Astrocyte of the hippocampus (primary cell): ENCODE results near the gene RAVER1.
"Not testable (repeated sequence)": the region's sequence is repeated elsewhere in the genome, so short reads cannot be mapped to it uniquely, and the experiment has no call there.

Experiments
- DNase-seq: peaks from one replicate; pipeline ENCODE4 v3.0.0; 2011; ENCODE audit warnings: low read depth, low spot score

RAVER1 gene

GRCh38 chr19:10332965-10333757, at the start of gene RAVER1:
TSS of gene RAVER1 (minus strand) at chr19:10333529. CDS start at chr19:10333507, 22 bp downstream.
- peak; percentile 99 for DNase-seq

DNA sequence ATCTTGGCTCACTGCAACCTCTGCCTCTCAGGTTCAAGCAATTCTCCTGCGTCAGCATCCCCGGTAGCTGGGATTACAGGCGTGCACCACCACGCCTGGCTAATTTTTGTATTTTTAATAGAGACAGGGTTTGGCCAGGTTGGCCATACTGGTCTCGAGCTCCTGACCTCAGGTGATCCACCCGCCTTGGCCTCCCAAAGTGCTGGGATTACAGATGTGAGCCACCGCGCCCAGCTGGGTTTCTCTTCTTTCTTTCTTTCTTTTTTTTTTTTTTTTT, 49.8 kb upstream of the RAVER1 start:
- not testable (repeated sequence) for DNase-seq

DNA sequence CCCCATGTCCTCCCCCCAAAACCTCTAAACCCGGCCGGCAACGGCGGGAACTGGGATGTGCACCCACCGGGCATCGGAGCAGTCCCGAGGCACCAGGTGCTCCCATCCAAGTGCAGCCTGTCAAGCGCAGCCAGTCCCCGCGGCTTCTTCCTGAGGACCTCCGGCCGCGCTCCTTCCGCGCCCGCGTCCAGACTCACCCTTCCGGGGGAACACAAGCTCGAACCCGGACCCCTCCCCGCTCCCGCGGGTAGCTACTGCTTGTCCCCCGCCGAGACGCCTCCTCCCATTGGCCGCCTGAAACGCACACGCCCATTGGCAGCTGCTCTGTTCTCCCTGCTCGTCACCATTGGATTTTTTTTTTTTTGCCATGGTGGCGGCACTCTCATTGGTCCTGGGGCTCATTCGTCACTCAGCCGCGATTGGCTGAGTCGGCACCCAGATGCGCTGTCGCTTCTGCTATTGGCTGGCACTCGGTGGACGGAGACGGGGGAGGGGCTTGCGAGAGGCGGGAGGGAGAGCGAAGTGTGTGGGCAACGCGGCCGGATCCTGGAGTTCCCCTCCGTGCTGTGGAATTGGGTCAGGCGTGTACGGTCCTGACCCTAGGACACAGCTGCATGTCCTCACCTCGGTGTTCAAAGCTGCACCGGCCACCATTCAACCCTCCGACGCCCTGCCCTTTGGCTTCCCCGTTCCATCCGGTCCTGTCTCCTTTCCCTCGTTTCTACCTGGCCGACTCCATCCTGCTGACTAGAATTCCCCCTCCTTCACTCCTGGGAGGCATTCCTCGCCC, 47.2 kb upstream of the RAVER1 start, which contains the start of gene TYK2:
Gene TYK2, minus strand, starts transcription at position 260 of the 790 bp plus-strand sequence. CDS start 2,166 bp downstream, outside the sequence.
- DNase-seq: peak; percentile 99

DNA sequence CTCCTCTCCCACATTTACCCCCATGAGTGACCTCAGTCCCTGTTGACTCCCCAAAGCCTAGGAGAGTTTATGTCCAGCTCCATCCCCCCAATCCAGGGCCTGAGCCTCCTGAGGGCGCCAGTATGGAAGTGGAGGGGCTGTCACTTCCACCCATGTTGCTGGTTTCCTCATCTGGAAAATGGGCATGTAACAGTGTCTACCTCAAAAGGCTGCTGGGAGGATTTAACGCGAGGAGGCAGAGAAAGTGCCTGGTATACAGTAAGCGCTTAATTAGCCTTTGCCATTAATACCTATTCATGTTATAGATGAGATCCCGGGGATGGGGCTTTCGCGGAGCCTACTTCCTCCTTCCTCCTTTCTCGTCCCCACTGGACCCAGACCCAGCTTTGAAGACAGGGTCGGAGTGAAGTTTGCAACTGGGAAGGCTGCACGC, 46.6 kb upstream of the RAVER1 start:
- peak; percentile 11 for DNase-seq

- DNase-seq: no peak
Observed at GRCh38 chr19:10378124-10378523, 44.8 kb upstream of the RAVER1 start.

DNA sequence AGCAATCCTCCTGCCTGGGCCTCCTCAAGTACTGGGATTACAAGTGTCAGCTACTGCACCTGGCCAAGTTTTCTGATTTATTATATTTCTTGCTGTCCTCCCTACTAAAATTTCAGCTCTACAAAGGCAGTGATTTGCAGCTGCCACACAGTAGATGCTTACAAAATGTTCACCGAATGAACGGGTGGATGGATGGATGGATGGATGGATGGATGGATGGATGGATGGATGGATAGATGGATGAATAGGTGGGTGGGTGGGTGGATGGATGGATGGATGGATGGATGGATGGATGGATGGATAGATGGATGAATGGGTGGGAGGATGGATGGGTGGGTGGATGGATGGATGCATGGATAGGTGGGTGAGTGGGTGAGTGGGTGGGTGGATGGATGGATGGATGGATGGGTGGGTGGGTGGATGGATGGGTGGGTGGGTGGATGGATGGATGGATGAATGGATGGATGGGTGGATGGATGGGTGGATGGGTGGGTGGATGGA, 43.9 kb upstream of the RAVER1 start:
- DNase-seq: not testable (repeated sequence)

GRCh38 chr19:10374931-10375330, 41.6 kb upstream of the RAVER1 start:
- no peak for DNase-seq

GRCh38 chr19:10372690-10373089, 39.4 kb upstream of the RAVER1 start:
- no peak for DNase-seq

GRCh38 chr19:10368101-10368803, 34.9 kb upstream of the RAVER1 start:
- DNase-seq: no peak

GRCh38 chr19:10366950-10367512, 33.7 kb upstream of the RAVER1 start:
- DNase-seq: not testable (repeated sequence)

- no peak for DNase-seq
Observed at GRCh38 chr19:10365518-10365917, 32.2 kb upstream of the RAVER1 start.

DNA sequence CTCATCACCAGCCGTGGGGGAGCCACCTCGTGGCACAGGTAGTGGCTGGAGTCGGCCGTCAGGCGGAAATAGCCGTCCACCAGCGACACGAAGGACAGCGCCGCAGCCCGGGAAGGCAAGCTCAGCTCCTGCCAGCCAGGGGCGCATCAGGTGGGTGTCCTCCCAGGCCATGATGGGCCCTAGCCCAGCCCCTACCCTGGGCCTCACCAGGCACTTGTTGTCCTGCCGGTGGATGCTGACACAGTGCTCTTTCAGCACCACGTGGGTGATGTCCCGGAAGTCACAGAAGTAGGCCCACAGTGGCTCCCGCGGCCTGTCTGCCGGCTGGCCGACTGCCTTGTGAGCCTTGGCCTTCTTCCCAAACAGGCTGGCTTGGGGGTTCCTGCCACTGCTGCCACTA, 31.3 kb upstream of the RAVER1 start:
- no peak for DNase-seq

- peak; percentile 66 for DNase-seq
Observed at GRCh38 chr19:10363789-10364281, 30.5 kb upstream of the RAVER1 start.

GRCh38 chr19:10362259-10362658, 28.9 kb upstream of the RAVER1 start:
- DNase-seq: no peak

- DNase-seq: no peak
Observed at GRCh38 chr19:10361569-10362011, 28.3 kb upstream of the RAVER1 start.

- DNase-seq: no peak
Observed at GRCh38 chr19:10356431-10356830, 23.1 kb upstream of the RAVER1 start.

DNA sequence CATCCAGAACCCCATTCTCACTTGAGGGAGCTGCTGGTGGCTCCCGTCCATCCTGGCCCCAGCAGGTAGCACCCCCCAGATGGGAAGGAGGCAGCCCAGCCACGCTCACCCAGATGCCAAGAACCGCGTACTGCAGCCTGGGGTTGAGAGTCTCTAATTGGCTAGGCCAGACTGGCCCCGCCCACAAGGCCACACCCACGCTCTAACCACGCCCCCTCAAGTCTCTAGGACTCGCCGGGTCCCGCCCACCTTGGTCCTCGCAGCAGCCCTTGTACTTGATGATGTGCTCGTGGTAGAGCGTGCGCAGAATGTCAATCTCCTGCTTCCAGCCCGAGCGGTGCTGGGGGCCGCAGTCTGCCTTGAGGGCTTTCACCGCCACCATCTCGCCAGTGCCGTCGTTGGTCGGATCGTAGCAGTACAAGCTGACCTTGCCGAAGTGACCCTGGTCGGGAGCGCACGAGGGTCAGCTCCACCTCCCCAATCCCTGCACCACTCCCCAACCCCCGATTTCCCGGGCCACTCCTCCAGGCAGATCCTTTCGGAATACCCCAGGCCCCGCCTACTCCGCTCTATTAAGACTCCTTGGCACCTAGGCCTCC, 20.6 kb upstream of the RAVER1 start:
- peak; percentile 66 for DNase-seq

DNA sequence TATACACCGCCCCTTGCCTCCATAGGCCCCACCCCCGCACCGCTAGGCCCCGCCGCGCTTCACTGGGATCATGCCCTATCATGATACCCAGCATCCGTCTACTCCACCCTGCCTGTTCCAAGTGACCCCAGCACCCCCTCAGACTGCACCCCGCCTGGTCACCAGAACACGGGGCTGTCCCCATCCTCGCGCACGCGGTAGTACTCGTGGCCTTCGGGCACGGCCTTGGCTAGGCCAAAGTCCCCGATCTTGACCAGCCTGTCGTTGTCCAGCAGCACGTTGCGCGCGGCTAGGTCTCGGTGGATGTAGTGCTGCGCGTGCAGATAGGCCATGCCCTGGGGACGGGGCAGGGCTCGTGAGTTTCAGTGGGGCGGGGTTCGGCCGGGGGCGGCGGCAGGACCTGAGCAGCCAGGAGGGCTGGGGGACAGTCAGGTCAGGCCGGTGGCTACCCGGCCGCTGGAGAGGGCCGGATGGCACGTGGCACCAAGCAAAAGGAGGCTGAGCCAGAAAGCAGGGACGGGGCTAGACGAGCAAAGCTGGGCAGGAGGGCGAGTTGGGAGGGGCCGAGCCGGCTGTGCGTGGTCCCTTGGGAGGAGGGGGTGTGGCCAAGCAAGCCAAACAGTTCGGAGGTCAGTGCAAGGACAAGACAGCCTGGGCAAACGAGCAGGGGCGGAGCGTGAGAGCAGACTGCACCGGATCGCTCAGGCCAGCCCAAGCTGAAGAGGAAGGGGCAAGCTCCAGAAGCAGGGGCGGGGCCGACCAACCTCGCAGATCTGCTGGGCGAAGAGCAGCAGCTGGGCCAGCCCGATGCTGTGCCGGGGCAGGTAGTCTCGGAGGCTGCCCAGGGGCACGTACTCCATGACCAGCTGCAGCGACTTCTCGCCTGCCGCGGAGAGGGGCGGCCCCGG, 19.7 kb upstream of the RAVER1 start:
- DNase-seq: no peak

- DNase-seq: no peak
Observed at GRCh38 chr19:10346509-10346908, 13.2 kb upstream of the RAVER1 start.

GRCh38 chr19:10344780-10345179, 11.5 kb upstream of the RAVER1 start:
- no peak for DNase-seq
